OCI-LY3 (cell line): Measurements from ENCODE around the gene NLGN1.

Experiments used
- EZH2phosphoT487 ChIP-seq: fragments of 200-600 bp; shearing (Covaris generic); IDR thresholded peaks from 2 replicates; pipeline ENCODE4 v1.6.1; 2018; ENCODE audit warnings: antibody characterized with exemption, mixed run types, low read depth
- TF ChIP-seq, protein P1 (sequence below): fragments of 200-600, 300-600 bp; sonication (generic); IDR thresholded peaks from 2 replicates; pipeline ENCODE4 v1.5.1; 2014; ENCODE audit warnings: antibody characterized with exemption, low read length, low read depth

DNA sequence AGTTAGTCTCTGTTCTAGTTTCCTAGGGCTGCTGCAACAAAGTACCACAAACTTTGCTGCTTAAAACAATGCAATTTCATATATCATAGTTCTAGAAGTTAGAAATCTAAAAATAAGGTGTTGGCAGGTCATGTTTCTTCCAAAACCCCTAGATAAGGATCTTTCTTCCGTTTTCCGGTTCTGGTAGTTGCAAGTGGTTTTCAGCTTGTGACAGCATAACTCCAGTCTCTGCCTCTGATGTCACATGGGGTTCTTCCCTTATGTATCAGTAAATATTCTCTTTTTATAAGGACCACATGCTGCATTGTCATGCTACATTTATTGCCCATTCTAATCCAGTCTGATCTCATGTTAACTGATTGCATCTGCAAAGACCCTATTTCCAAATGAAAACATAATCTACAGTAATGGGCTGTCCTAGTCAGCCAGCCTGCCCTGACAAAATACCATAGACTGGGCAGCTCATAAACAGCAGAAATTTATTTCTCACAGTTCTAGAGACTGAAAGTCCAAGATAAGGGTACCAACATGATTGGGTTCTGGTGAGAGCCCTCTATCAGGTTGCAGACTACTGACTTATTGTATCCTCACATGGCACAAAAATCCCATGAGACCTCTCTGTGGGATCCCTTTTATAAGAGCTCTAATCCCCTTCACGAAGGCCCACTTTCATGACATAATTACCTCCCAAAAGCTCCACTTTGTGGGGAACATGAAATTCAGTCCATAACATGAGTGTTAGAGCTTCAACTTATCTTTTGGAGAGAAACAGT, 819.6 kb downstream of the NLGN1 start:
- TF ChIP-seq, protein P1, sequence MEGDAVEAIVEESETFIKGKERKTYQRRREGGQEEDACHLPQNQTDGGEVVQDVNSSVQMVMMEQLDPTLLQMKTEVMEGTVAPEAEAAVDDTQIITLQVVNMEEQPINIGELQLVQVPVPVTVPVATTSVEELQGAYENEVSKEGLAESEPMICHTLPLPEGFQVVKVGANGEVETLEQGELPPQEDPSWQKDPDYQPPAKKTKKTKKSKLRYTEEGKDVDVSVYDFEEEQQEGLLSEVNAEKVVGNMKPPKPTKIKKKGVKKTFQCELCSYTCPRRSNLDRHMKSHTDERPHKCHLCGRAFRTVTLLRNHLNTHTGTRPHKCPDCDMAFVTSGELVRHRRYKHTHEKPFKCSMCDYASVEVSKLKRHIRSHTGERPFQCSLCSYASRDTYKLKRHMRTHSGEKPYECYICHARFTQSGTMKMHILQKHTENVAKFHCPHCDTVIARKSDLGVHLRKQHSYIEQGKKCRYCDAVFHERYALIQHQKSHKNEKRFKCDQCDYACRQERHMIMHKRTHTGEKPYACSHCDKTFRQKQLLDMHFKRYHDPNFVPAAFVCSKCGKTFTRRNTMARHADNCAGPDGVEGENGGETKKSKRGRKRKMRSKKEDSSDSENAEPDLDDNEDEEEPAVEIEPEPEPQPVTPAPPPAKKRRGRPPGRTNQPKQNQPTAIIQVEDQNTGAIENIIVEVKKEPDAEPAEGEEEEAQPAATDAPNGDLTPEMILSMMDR, result no peak
- no peak for TF ChIP-seq EZH2phosphoT487
